Right lobe of liver (tissue), 6 donors: ENCODE data around the gene ARHGAP33. TPM values are rescaled to one million over a fixed set of nuclear protein-coding genes. Genes with fewer than 3 reads are reported as not detected.
A peak's percentile ranks its signal among the peaks of the same experiment; 100 is the strongest.

Experiments used
- ATAC-seq, 4 donors: fragments of 200-7000 bp; cut with Tn5 transposase; one replicate each; pipeline ENCODE4 v1.9.1; 2020; ENCODE audit warnings: mild to moderate bottlenecking in 4 of 4, moderate library complexity in 4 of 4
- DNase-seq, 3 donors: peaks; one replicate each; pipeline ENCODE4 v3.0.0-alpha.2; 2020
- H3K27ac ChIP-seq, 3 donors: fragments of 200-600 bp; one replicate each; pipeline ENCODE4 v1.8.0; 2022
- H3K27me3 ChIP-seq, 2 donors: fragments of 200-600 bp; one replicate each; pipeline ENCODE4 v1.8.0; 2022
- H3K36me3 ChIP-seq, 4 donors: fragments of 200-600 bp; sonication (generic) in 1 of 4; one replicate each; pipeline versions ENCODE4 v1.5.1 to v1.8.0; 2017 to 2022; ENCODE audit warnings: control low read depth in 1 of 4
- H3K4me1 ChIP-seq, 4 donors: fragments of 200-600 bp; sonication (generic) in 1 of 4; one replicate each; pipeline versions ENCODE4 v1.5.1 to v1.8.0; 2017 to 2022; ENCODE audit warnings: control low read depth in 1 of 4
- H3K4me3 ChIP-seq, 3 donors: fragments of 200-600 bp; one replicate each; pipeline ENCODE4 v1.8.0; 2022
- H3K9me3 ChIP-seq, 4 donors: fragments of 200-600 bp; sonication (generic) in 1 of 4; one replicate each; pipeline versions ENCODE4 v1.5.1 to v1.8.0; 2017 to 2022; ENCODE audit warnings: control low read depth in 1 of 4
- CTCF ChIP-seq, 4 donors: fragments of 200-600 bp in 3 of 4; fragments of 450-650 bp in 1 of 4; IDR thresholded peaks; one replicate each; pipeline versions ENCODE4 v1.5.1 to v1.8.0; 2016 to 2022; ENCODE audit warnings: antibody characterized with exemption in 4 of 4, mild to moderate bottlenecking in 2 of 4
- POLR2A ChIP-seq: fragments of 450-650 bp; IDR thresholded peaks from one replicate; pipeline ENCODE4 v1.6.1; 2017; ENCODE audit warnings: antibody characterized with exemption, mild to moderate bottlenecking
- WGBS: methylation state at CpG from one replicate; pipeline ENCODE4 v1.1.6; 2018; ENCODE audit warnings: low coverage, low lambda C conversion rate; ENCODE audit not compliant: insufficient coverage; ENCODE audit errors: missing lambda C conversion rate; 5-methylcytosine and 5-hydroxymethylcytosine counted together
- intact Hi-C, 2 donors: fragments of 100-400 bp; cut with DNase I; formaldehyde crosslinking; loops; one replicate each; pipeline versions ENCODE4 v1.11.2 to v1.14.1; 2022
- total RNA-seq, 6 experiments: library from RNA; depleted of rRNA in 2 of 6; stranded (reverse); fragments of >200 nt in 2 of 6; fragmentation: NEBNext Ultra II Directional in 3 of 6; extraction: Animal tissue kit (Norgen Biotek cat#: 25700) in 3 of 6; gene quantifications; one replicate each; pipeline versions ENCODE4 v1.1.0 to v1.2.4, GENCODE V29; 2016 to 2023
- donor health status: DM: no; HTN: yes; CAD: no.
- donor health status: DM: no; HTN: no; CAD: no.
- donor health status: DM: no; HTN: no; CAD: no.
- donor health status: DM: no; HTN: yes; CAD: no.
- donor health status: DM: no; HTN: yes; CAD: no.

ARHGAP33 gene
- total RNA-seq, 6 experiments from 2014 or later: 0.37 to 5.2 (median 3.1) TPM

GRCh38 chr19:35789978-35790944 is 14.9 kb downstream of the ARHGAP33 start:
- DNase-seq (peak in 1 of 3 donors; percentile 41), ATAC-seq (no peak)
- no peak overlapping the region for H3K27ac ChIP-seq
- no peaks in the 10 kb centered on the region for H3K36me3 ChIP-seq
- no peak overlapping the region for H3K4me3 ChIP-seq
- intact Hi-C loops: no loop called here
- TF ChIP-seq CTCF (IDR thresholded peaks at IDR 0.05) (no peak), POLR2A (no peak)
- H3K9me3 ChIP-seq: no peaks in the 10 kb centered on the region
- H3K27me3 ChIP-seq: no peaks in the 10 kb centered on the region
- 86% methylated on average over 1 of the region's 19 CpGs for WGBS
- peaks cover 0 to 4% (median 0%) of the 10 kb centered on the region in 4 donors for H3K4me1 ChIP-seq

DNA sequence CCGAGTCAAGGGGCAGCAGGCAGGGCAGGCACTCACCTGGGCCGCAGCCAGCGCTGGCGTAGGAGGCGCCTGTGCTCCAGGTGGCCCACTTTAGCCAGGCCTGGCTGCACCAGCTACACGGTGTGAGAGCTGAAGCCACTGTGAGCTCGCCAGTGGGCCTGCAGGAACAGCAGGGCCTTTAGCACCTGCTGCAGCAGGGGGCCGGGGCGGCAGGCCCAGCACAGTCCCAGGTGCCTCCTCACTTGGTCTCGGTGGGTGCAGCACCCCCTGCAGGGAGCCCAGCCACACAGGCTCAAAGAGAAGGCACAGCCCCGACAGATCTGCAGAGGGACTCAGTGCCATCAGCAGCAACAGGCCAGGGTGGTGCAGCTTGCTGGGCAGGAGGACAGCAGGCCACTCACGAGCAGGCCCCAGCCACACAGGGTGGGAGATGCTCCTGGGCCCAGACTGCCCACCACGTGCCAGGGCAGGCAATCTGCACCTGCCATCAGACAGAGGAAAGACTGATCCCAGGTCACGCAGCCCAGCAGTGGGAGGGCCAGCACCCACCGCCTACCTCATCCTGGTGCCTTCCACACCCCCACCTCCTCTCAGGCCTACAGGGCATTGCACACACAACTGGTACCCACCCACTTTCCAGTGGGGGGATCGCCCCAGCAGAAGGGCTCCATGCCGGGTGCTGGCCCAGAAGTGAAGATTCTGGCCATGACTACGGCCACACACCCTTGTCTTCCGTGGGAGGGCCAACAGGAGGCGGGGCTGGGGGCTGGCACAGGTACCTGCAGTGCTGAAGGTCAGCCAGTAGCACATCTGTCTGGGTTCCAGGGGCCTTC is 15.8 kb downstream of the ARHGAP33 start:
- H3K27me3 ChIP-seq: no peaks in the 10 kb centered on the region
- H3K4me3 ChIP-seq: no peak overlapping the region
- ATAC-seq (peak in 3 of 4 donors; percentile 19 to 37 (median 20)), DNase-seq (peak in 1 of 3 donors; percentile 48)
- peaks cover 0 to 4% (median 0%) of the 10 kb centered on the region in 4 donors for H3K4me1 ChIP-seq
- no peak overlapping the region for H3K27ac ChIP-seq
- H3K9me3 ChIP-seq: no peaks in the 10 kb centered on the region
- no peaks in the 10 kb centered on the region for H3K36me3 ChIP-seq
- intact Hi-C loops: no loop called here
- no peak for TF ChIP-seq CTCF (IDR thresholded peaks at IDR 0.05)
- TF ChIP-seq POLR2A: no peak
- WGBS: no CpG with 5 or more reads among the region's 20 CpGs

- ATAC-seq (no peak), DNase-seq (no peak)
- H3K4me3 ChIP-seq: no peak overlapping the region
- no peaks in the 10 kb centered on the region for H3K36me3 ChIP-seq
- no peaks in the 10 kb centered on the region for H3K9me3 ChIP-seq
- TF ChIP-seq POLR2A: no peak
- TF ChIP-seq CTCF (IDR thresholded peaks at IDR 0.05): no peak
- WGBS: 89% methylated on average over 5 of the region's 9 CpGs
- H3K27ac ChIP-seq: no peak overlapping the region
- intact Hi-C loops: no loop called here
- no peaks in the 10 kb centered on the region for H3K27me3 ChIP-seq
- peaks cover 0 to 4% (median 0%) of the 10 kb centered on the region in 4 donors for H3K4me1 ChIP-seq
Measured at GRCh38 chr19:35791814-35792279, 16.5 kb downstream of the ARHGAP33 start.

DNA sequence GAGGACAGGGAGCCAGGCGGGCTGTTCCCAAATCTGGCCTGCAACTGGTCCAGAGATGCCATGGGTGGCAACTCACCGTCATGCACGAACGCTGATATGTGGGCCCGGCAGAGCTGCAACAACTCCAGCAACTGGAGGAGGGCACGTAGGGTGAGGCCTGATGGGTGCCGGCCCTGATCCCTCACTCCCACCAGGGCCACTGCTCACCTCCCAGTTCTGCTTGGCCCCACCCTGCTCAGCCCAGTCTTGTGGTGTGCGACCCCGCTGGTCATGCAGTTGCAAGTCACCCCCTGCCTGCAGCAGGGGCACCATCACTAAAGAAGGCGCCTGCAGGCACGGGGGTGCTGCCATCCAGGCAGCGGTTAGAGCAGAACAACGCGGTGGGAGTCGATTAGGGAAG is 16.9 kb downstream of the ARHGAP33 start:
- no peak for TF ChIP-seq CTCF (IDR thresholded peaks at IDR 0.05)
- no peak for TF ChIP-seq POLR2A
- no peak for ATAC-seq
- Histone ChIP-seq H3K27ac (no peak overlapping the region), H3K27me3 (no peaks in the 10 kb centered on the region), H3K4me3 (no peak overlapping the region), H3K9me3 (no peaks in the 10 kb centered on the region), H3K36me3 (no peaks in the 10 kb centered on the region), H3K4me1 (peaks cover 0 to 4% (median 0%) of the 10 kb centered on the region in 4 donors)
- peak in 1 of 3 donors; percentile 44 for DNase-seq
- intact Hi-C loops: no loop called here
- 87% methylated on average over 5 of the region's 15 CpGs for WGBS
